Peyer's patch (tissue), 4 donors: ENCODE results near the gene APBA1. TPM values are rescaled to one million over a fixed set of nuclear protein-coding genes. Genes with fewer than 3 reads are reported as not detected.

ENCODE experiments used
- DNase-seq, 3 donors: peaks; one replicate each; pipeline ENCODE4 v3.0.0-alpha.2; 2017 to 2019
- H3K27ac ChIP-seq, 4 donors: fragments of 200-600 bp; sonication (generic); one replicate each; pipeline ENCODE4 v1.5.1; 2016 to 2019
- H3K27me3 ChIP-seq, 2 donors: fragments of 200-600 bp; sonication (generic); one replicate each; pipeline ENCODE4 v1.5.1; 2019
- H3K36me3 ChIP-seq, 3 donors: fragments of 200-600 bp; sonication (generic); one replicate each; pipeline ENCODE4 v1.5.1; 2016 to 2019
- H3K4me1 ChIP-seq, 4 donors: fragments of 200-600 bp; sonication (generic); one replicate each; pipeline ENCODE4 v1.5.1; 2016 to 2019
- H3K4me3 ChIP-seq, 4 donors: fragments of 200-600 bp; sonication (generic); 1 replicate in 3 of 4; 2 replicates in 1 of 4; pipeline ENCODE4 v1.5.1; 2016 to 2019; ENCODE audit warnings: mild to moderate bottlenecking in 1 of 4
- H3K9me3 ChIP-seq, 4 donors: fragments of 200-600 bp; sonication (generic); one replicate each; pipeline ENCODE4 v1.5.1; 2016 to 2019; ENCODE audit warnings: mild to moderate bottlenecking in 1 of 4
- POLR2A ChIP-seq, 2 donors: fragments of 450-650 bp; IDR thresholded peaks; one replicate each; pipeline ENCODE4 v1.5.1; 2017; ENCODE audit warnings: antibody characterized with exemption in 2 of 2, mild to moderate bottlenecking in 2 of 2, moderate library complexity in 2 of 2
- total RNA-seq, 4 donors: library from RNA; depleted of rRNA; stranded (reverse); fragments of >200 nt; gene quantifications; one replicate each; pipeline ENCODE4 v1.1.0, GENCODE V29; 2016
- TF ChIP-seq, protein P1 (sequence below), 6 experiments: fragments of 450-650 bp in 4 of 6; fragments of 200-600 bp in 2 of 6; sonication (generic) in 1 of 6; IDR thresholded peaks; one replicate each; pipeline ENCODE4 v1.5.1; 2017 to 2019; ENCODE audit warnings: antibody characterized with exemption in 6 of 6, mild to moderate bottlenecking in 3 of 6, moderate library complexity in 1 of 6

Gene APBA1
- total RNA-seq, 4 donors from 2014 or later: 0.88 to 14.9 (median 3.9) TPM

DNA sequence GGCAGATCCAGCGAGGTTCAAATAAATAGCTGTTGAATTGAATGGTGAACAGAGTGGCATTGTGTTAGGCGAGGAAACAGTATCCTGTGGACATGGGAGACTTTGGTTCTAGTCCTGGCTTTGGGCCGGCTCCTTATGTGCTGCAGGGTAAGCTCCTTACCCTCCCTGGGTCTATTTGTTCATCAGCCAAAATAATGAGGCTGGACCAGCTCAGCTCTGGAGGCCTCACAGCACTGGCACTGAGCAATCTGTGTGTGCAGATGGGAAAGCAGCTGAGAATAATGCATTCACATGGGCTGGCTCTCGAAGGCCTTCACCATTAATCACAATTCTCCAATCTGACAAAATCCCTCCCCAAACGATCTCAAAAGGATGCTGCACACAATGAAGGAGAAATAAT is 81.9 kb downstream of the APBA1 start:
- no peaks in the 10 kb centered on the region for H3K36me3 ChIP-seq
- H3K27me3 ChIP-seq: no peaks in the 10 kb centered on the region
- TF ChIP-seq, protein P1, sequence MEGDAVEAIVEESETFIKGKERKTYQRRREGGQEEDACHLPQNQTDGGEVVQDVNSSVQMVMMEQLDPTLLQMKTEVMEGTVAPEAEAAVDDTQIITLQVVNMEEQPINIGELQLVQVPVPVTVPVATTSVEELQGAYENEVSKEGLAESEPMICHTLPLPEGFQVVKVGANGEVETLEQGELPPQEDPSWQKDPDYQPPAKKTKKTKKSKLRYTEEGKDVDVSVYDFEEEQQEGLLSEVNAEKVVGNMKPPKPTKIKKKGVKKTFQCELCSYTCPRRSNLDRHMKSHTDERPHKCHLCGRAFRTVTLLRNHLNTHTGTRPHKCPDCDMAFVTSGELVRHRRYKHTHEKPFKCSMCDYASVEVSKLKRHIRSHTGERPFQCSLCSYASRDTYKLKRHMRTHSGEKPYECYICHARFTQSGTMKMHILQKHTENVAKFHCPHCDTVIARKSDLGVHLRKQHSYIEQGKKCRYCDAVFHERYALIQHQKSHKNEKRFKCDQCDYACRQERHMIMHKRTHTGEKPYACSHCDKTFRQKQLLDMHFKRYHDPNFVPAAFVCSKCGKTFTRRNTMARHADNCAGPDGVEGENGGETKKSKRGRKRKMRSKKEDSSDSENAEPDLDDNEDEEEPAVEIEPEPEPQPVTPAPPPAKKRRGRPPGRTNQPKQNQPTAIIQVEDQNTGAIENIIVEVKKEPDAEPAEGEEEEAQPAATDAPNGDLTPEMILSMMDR (IDR thresholded peaks at IDR 0.05): no peak
- no peak for TF ChIP-seq POLR2A (IDR thresholded peaks at IDR 0.05)
- H3K9me3 ChIP-seq: no peaks in the 10 kb centered on the region
- no peak overlapping the region for H3K4me3 ChIP-seq
- no peak for DNase-seq
- no peak overlapping the region for H3K27ac ChIP-seq
- H3K4me1 ChIP-seq: no peaks in the 10 kb centered on the region

DNA sequence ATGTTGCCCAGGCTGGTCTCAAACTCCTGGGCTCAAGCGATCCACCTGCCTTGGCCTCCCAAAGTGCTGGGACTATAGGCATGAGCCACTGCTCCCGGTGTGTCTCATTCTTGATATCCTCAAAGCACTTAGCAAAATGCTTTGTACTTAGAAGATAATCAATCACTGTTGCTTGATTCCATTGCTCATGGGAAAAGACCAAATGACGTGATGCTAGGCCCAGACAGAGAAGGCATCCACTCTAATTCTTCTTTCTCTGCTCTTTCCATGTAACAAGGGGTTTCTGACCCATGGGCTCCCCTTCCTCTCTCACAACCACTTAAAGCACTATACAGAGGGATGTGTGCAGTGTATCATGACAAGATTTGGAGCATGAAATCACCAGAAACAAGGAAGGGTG is 83.0 kb downstream of the APBA1 start:
- Histone ChIP-seq H3K9me3 (no peaks in the 10 kb centered on the region), H3K4me1 (no peaks in the 10 kb centered on the region), H3K36me3 (no peaks in the 10 kb centered on the region), H3K27ac (no peak overlapping the region), H3K4me3 (no peak overlapping the region), H3K27me3 (no peaks in the 10 kb centered on the region)
- DNase-seq: no peak
- no peak for TF ChIP-seq POLR2A (IDR thresholded peaks at IDR 0.05)
- TF ChIP-seq, protein P1 (IDR thresholded peaks at IDR 0.05): no peak

- Histone ChIP-seq H3K36me3 (no peaks in the 10 kb centered on the region), H3K4me3 (no peak overlapping the region), H3K4me1 (no peaks in the 10 kb centered on the region), H3K27me3 (no peaks in the 10 kb centered on the region), H3K27ac (no peak overlapping the region), H3K9me3 (no peaks in the 10 kb centered on the region)
- DNase-seq: no peak
- TF ChIP-seq POLR2A (IDR thresholded peaks at IDR 0.05): no peak
- TF ChIP-seq, protein P1 (IDR thresholded peaks at IDR 0.05): no peak
Observed at GRCh38 chr9:69585571-69585970, 86.6 kb downstream of the APBA1 start.

GRCh38 chr9:69584759-69585158 is 87.4 kb downstream of the APBA1 start:
- H3K27ac ChIP-seq: no peak overlapping the region
- DNase-seq: no peak
- H3K9me3 ChIP-seq: no peaks in the 10 kb centered on the region
- H3K27me3 ChIP-seq: no peaks in the 10 kb centered on the region
- H3K4me1 ChIP-seq: no peaks in the 10 kb centered on the region
- no peak for TF ChIP-seq POLR2A (IDR thresholded peaks at IDR 0.05)
- TF ChIP-seq, protein P1 (IDR thresholded peaks at IDR 0.05): no peak
- no peak overlapping the region for H3K4me3 ChIP-seq
- H3K36me3 ChIP-seq: no peaks in the 10 kb centered on the region

- Histone ChIP-seq H3K4me1 (no peaks in the 10 kb centered on the region), H3K27me3 (no peaks in the 10 kb centered on the region), H3K27ac (no peak overlapping the region), H3K36me3 (no peaks in the 10 kb centered on the region), H3K4me3 (no peak overlapping the region), H3K9me3 (no peaks in the 10 kb centered on the region)
- TF ChIP-seq, protein P1 (IDR thresholded peaks at IDR 0.05): no peak
- no peak for TF ChIP-seq POLR2A (IDR thresholded peaks at IDR 0.05)
- DNase-seq: no peak
Observed at GRCh38 chr9:69583645-69584234, 88.4 kb downstream of the APBA1 start.
